HG03045 (cell line): Measurements from ENCODE around the gene GRIN2C.

Source experiments
- ATAC-seq: cut with Tn5 transposase; IDR thresholded peaks from one replicate; pipeline ENCODE4 v1.9.1; 2021; ENCODE audit warnings: mild to moderate bottlenecking, moderate library complexity; ENCODE audit not compliant: unreplicated experiment

GRIN2C gene

DNA sequence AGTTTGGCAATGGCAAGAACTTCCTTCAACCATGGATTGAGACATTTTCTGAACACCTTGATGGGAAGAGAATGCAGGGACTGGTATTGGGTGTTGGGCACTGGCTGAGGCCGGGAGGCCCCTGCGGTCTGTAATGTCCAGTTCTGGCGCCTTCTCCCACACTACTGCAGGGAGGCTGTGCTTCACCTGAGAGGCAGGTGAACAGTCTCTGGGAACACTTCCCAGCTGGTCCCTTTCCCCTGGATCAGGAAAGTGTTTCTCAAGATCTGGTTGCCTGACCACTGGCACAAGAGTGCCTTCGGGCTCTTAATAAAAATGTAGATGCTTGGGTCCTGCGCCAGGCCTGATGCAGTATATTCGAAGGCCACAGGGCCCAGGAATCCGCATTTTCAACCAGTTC, 55.0 kb downstream of the GRIN2C start:
- no peak for ATAC-seq

GRCh38 chr17:74803971-74804370, 55.7 kb downstream of the GRIN2C start:
- no peak for ATAC-seq

DNA sequence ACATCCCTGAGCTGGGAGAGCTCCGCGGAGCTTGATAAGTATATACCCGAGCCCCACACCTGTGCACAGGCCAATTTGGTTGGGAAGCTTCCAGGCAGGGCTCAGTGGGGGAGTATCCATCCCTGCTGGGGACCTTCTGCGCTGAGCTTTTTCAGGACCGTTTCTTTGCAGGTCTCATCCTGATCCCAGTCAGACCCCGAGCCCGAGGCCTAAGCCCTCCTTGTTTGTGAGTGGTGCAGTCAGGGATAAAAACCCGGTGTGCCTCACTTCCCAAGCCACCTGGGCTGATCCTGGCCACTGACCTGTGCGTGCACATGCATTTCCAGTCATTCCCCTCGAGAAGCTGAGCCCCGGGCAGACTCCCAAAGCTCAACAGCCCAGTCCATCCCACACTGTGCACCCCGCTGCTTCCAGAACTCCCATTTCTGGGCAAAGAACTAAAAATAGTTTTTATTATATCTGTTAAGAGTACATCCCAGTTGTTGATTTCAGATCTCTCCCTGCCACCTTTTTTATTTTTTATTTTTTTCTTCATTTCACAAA, 56.2 kb downstream of the GRIN2C start:
- ATAC-seq, result no peak

DNA sequence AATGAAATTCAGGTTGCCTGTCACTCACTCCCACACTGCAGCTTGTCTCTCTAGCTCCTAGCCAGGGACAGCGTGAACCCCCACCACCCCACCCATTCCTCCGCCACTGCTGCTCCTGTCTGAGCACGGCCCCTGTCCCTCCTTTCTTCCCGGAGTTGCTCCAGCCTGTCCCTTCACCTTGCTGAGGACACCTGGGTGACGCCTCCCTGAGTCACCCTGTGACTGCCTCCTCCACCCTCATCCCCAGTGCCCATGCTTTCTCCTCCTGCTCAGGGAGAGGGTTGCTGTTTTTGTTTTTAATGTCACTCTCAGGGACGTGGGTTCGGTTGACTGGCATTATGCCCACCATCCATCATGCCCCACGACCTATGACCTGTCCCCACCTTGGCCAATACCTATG, 57.8 kb downstream of the GRIN2C start:
- no peak for ATAC-seq

- ATAC-seq, result no peak
These were observed 59.2 kb downstream of the GRIN2C start for GRCh38 chr17:74800531-74800930.

- ATAC-seq, result no peak
These were observed 60.6 kb downstream of the GRIN2C start for GRCh38 chr17:74799097-74799496.

GRCh38 chr17:74798239-74798707, 61.4 kb downstream of the GRIN2C start:
- no peak for ATAC-seq

- no peak for ATAC-seq
These were observed 61.9 kb downstream of the GRIN2C start for GRCh38 chr17:74797824-74798223.

DNA sequence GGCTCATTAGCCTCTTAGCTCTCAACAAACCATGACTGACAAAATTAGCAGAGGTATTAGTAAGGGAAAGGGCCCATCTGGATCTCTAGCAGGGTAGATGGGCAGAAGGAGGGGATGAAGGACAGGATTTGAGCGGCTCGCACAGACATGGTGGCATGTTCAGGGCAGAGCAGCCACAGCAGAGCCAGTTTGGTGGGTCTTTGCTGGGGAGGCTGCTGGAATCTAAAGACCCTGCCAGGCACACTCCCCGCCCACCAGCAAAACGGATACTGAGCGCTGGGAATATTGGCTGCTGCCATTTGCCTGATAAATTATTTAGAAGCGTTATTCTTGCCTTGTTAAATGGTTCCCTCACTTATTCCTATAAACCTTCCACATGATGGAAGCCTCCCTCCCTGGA, 62.8 kb downstream of the GRIN2C start:
- no peak for ATAC-seq

- no peak for ATAC-seq
These were observed 63.5 kb downstream of the GRIN2C start for GRCh38 chr17:74796211-74796610.

GRCh38 chr17:74795327-74796020, 64.2 kb downstream of the GRIN2C start:
- ATAC-seq, result no peak

DNA sequence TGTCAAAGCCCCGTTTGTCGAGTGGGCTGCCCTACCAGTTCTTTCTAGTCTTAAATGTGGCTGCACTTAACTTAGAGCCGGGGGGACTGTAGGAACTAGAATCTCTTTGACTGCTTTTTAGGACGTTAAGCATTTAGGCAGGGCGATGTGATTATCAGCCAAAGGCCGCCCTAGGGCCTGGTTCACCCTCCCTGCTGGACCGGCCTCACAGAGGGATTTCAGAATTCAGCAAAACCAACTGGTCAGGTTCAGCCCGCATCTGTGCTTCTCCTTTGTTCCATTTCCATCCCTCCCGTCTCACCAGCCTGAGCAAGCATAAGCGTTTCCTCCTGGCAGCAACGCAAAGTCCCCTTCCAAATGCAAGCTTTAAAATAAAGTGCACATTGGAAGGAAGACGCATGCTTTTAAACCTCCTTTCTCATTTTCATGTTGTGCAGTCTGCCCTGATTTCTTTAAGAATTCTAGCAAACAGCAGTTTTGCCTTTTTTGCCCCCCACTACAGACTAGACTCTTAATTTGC, 67.0 kb downstream of the GRIN2C start:
- ATAC-seq, result no peak
